Omental fat pad (tissue), 4 donors: ENCODE measurements around the gene MYADML2. TPM values are rescaled to one million over a fixed set of nuclear protein-coding genes. Genes with fewer than 3 reads are reported as not detected.

Source experiments
- ATAC-seq: fragments of 150-250 bp; one replicate; pipeline ENCODE4 v1.9.1; 2016; ENCODE audit warnings: mild to moderate bottlenecking, moderate library complexity; ENCODE audit not compliant: low FRiP score
- DNase-seq: peaks from one replicate; pipeline ENCODE4 v3.0.0-alpha.2; 2019; ENCODE audit warnings: low spot score
- CTCF ChIP-seq, 3 donors: fragments of 450-650 bp; IDR thresholded peaks; one replicate each; pipeline ENCODE4 v1.5.1; 2016 to 2017; ENCODE audit warnings: antibody characterized with exemption in 3 of 3, mild to moderate bottlenecking in 3 of 3, moderate library complexity in 2 of 3
- total RNA-seq, 4 donors: library from RNA; depleted of rRNA; stranded (reverse); fragments of >200 nt; gene quantifications; one replicate each; pipeline ENCODE4 v1.1.0, GENCODE V29; 2016

MYADML2 gene
- total RNA-seq, 4 donors from 2014 or later, result not detected

- ATAC-seq (peak; percentile 55), DNase-seq (no peak)
- no peak for TF ChIP-seq CTCF (IDR thresholded peaks at IDR 0.05)
These were observed 7.1 kb downstream of the MYADML2 start for GRCh38 chr17:81939881-81940385.

- ATAC-seq, result no peak
- DNase-seq, result no peak
- TF ChIP-seq CTCF (IDR thresholded peaks at IDR 0.05), result no peak
These were observed 7.8 kb downstream of the MYADML2 start for GRCh38 chr17:81939218-81939617.

- DNase-seq, result no peak
- no peak for ATAC-seq
- no peak for TF ChIP-seq CTCF (IDR thresholded peaks at IDR 0.05)
These were observed 11.3 kb downstream of the MYADML2 start for GRCh38 chr17:81935709-81936084.

GRCh38 chr17:81934850-81935708, 12.0 kb downstream of the MYADML2 start:
- no peak for TF ChIP-seq CTCF (IDR thresholded peaks at IDR 0.05)
- no peak for ATAC-seq
- no peak for DNase-seq

GRCh38 chr17:81934098-81934757, 12.8 kb downstream of the MYADML2 start:
- ATAC-seq, result no peak
- no peak for TF ChIP-seq CTCF (IDR thresholded peaks at IDR 0.05)
- no peak for DNase-seq

- TF ChIP-seq CTCF (IDR thresholded peaks at IDR 0.05), result no peak
- no peak for DNase-seq
- no peak for ATAC-seq
These were observed 13.8 kb downstream of the MYADML2 start for GRCh38 chr17:81933178-81933699.
